Cardiac muscle cell (in vitro differentiated cells and primary cell): ENCODE measurements around the gene SMAD7. TPM values are rescaled to one million over a fixed set of nuclear protein-coding genes. Genes with fewer than 3 reads are reported as not detected.
A peak's percentile ranks its signal among the peaks of the same experiment; 100 is the strongest.

Source experiments
- DNase-seq, 2 donors: peaks; one replicate each; pipeline versions ENCODE4 v3.0.0 to v3.0.0-alpha.2; 2010 to 2017; ENCODE audit warnings: low read depth in 1 of 2, low spot score in 1 of 2
- H3K27ac ChIP-seq: fragments of 200-600 bp; sonication (generic); 2 replicates; pipeline ENCODE4 v1.5.1; 2016
- H3K27me3 ChIP-seq: fragments of 200-600 bp; sonication (generic); 2 replicates; pipeline ENCODE4 v1.6.0; 2016; ENCODE audit warnings: control low read depth
- H3K36me3 ChIP-seq: fragments of 200-600 bp; sonication (generic); 2 replicates; pipeline ENCODE4 v1.5.1; 2016; ENCODE audit warnings: control low read depth
- H3K4me1 ChIP-seq: fragments of 200-600 bp; sonication (generic); 2 replicates; pipeline ENCODE4 v1.8.1; 2017; ENCODE audit warnings: low read depth, mild to moderate bottlenecking, mixed run types
- H3K4me3 ChIP-seq: fragments of 200-600 bp; sonication (generic); 2 replicates; pipeline ENCODE4 v1.5.1; 2016; ENCODE audit warnings: mild to moderate bottlenecking
- H3K9me3 ChIP-seq: fragments of 200-600 bp; sonication (generic); 2 replicates; pipeline ENCODE4 v1.5.1; 2017; ENCODE audit warnings: low read depth, mild to moderate bottlenecking, control low read depth
- CTCF ChIP-seq: IDR thresholded peaks from 2 replicates; pipeline ENCODE4 v1.5.1; 2012; ENCODE audit warnings: low read depth, mild to moderate bottlenecking, low read length
- polyA plus RNA-seq: library from polyadenylated mRNA; unstranded; fragments of >200 nt; fragmentation: Nextera tagmentation; extraction: Ambion mirVana; gene quantifications from 2 replicates; pipeline ENCODE4 v1.2.1, GENCODE V29; 2016
- total RNA-seq: library from RNA; depleted of rRNA; stranded (reverse); fragments of >200 nt; gene quantifications from 2 replicates; pipeline ENCODE4 v1.2.3, GENCODE V29; 2016

The SMAD7 gene
- total and polyA plus RNA-seq, 2 experiments from 2014 or later, result 60.1 to 129 TPM

- no peak overlapping the region for H3K27ac ChIP-seq
- H3K4me1 ChIP-seq, result peaks cover 19% of the 10 kb centered on the region
Measured at GRCh38 chr18:48982266-48982665, 31.5 kb upstream of the SMAD7 start.

GRCh38 chr18:48979944-48980890, 29.5 kb upstream of the SMAD7 start:
- DNase-seq, result peak in 1 of 2 donors; percentile 34
- Histone ChIP-seq H3K36me3 (no peaks in the 10 kb centered on the region), H3K4me3 (no peak overlapping the region), H3K27me3 (no peaks in the 10 kb centered on the region), H3K4me1 (peaks cover 19% of the 10 kb centered on the region), H3K9me3 (no peaks in the 10 kb centered on the region), H3K27ac (no peak overlapping the region)
- no peak for TF ChIP-seq CTCF

More at GRCh38 chr18:48982266-48982665, 31.5 kb upstream of the SMAD7 start:
- Histone ChIP-seq H3K36me3 (no peaks in the 10 kb centered on the region), H3K27me3 (no peaks in the 10 kb centered on the region), H3K9me3 (no peaks in the 10 kb centered on the region), H3K4me3 (no peak overlapping the region)
- DNase-seq, result no peak
- no peak for TF ChIP-seq CTCF

GRCh38 chr18:48977914-48978313, 27.1 kb upstream of the SMAD7 start:
- Histone ChIP-seq H3K36me3 (no peaks in the 10 kb centered on the region), H3K4me3 (no peak overlapping the region), H3K9me3 (no peaks in the 10 kb centered on the region), H3K27me3 (no peaks in the 10 kb centered on the region), H3K27ac (no peak overlapping the region), H3K4me1 (peaks cover 30% of the 10 kb centered on the region)
- no peak for DNase-seq
- no peak for TF ChIP-seq CTCF

GRCh38 chr18:48975817-48976649, 25.3 kb upstream of the SMAD7 start:
- H3K27ac ChIP-seq, result peak overlapping the region; percentile 95

More at GRCh38 chr18:48975817-48976649, 25.3 kb upstream of the SMAD7 start:
- no peak for TF ChIP-seq CTCF
- peak; percentile 75 to 90 for DNase-seq
- Histone ChIP-seq H3K4me1 (peaks cover 21% of the 10 kb centered on the region), H3K36me3 (no peaks in the 10 kb centered on the region), H3K27me3 (no peaks in the 10 kb centered on the region), H3K9me3 (no peaks in the 10 kb centered on the region), H3K4me3 (peak overlapping the region; percentile 57)
